KG1 (cell line): Measurements from ENCODE around the gene KCNK13.

Experiments used
- DNase-seq: peaks from one replicate; lab custom pipeline; 2025; lab: John Stamatoyannopoulos, UW

Gene KCNK13

DNA sequence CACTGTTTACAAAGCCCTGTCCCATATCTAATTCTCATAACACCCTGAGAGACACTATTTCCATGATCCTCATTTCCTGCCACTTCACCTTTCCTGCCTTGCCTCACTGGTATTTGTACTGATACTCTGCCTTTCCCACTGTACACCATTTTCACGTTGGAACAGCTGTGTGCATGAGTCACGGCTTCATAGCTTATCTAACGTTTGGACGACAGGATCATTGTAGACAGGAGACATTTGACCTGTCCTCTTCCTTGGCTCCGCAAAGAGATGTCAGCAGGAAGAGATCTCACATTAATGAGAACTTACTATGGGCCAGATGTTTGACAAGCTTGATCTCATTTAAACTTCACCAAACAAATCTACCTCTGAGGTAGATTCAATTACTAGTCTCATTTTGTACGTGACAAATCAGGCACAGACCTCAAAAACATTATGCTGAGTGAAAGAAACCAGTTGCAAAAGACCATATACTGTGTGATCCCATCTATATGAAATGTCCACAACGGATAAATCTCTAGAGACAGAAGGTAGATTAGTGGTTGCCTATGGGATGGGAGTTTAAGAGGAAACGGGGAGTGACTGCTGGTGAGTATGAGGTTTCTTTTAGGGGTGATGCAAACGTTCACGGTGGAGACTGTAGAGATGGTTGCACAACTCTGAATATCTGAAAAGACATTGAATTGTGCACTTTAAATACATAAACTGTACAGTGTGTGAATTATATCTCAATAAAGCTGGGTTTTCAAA is 71.2 kb downstream of the KCNK13 start:
- no peak for DNase-seq

DNA sequence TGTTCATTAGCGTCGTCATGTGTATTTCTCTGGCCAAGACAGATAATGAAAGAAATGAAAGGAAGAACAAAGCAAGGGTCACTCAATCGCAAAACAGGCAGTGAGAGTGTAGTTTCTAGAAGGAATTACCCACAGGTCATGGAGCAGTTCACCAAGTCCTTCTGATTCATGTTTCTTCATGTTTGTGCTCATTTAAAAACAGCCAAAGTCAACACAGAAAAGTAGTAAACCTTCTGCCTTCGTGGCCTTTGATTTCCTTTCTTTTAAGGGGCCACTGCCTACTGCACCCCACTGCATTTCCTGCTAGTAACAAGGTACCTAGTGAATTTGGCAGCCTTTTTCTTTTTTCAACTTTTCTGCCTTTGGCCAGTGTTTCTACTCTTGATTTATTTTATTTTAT is 75.1 kb downstream of the KCNK13 start:
- no peak for DNase-seq

DNA sequence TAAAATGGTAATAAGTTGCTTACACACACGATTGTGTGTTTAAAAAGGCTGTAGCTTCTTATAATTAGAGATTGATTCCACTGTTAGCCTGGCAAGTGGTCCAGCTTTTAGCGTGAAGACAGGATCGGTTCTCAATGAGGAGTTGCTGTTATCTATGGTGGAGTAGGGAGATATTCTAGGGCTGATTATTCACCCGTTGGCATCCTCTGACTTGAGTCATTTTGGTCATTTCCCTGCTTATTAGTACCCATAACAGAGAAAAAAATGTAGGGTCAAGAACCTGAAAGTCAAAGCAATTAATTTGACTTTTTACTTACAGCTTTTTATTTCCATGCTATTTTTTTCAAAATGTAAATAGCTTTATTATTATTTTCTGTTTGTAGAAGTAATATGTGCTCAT is 76.0 kb downstream of the KCNK13 start:
- no peak for DNase-seq

DNA sequence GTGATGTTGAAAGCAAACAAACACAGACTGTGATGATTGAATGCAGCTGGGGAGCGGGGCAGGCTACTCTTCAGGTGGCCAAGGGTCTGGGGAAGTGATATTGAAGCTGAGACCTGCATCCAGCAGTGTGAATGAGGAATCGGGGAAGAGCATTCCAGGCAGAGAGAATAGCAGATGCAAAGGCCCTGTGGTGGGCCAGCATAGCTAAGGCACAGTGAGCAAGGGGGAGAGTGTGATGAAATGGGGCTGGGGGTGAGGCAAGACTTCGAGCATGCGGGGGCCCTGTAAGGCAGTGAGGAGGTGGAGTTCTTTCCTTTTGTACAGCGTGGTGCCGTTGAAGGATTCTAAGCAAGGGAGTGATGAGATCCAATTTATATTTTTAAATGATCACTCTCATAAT is 77.4 kb downstream of the KCNK13 start:
- no peak for DNase-seq

DNA sequence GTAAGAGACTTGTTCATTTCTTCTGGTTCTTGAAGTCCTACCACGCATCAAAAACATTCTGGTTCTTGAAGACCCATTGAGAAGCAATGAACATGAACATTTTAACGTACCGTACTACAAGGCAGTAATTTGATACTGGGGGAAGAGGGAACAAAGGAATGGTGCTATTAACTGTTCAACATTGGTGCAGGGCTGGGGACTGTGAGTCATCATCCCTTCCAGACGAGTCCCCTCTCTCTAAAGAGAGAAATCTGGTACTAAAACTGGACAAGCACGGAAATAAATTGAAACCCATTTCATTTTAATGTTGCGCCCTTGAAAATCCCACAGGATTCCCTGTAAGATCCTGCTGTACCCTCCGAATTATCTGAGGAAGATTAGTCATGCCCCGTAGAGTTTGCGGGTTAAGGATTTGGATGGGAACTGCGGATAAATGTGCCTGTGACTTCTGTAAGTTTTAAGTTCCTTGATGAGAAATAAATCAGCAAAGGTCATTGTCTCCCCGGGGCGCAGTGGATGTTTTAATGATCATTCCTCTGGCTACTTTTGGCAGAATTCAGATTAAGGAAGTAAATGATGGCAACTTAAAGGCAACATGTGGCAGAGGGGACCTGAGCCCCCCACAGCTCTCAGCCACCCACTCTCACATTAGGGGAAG is 78.6 kb downstream of the KCNK13 start:
- DNase-seq, result no peak

DNA sequence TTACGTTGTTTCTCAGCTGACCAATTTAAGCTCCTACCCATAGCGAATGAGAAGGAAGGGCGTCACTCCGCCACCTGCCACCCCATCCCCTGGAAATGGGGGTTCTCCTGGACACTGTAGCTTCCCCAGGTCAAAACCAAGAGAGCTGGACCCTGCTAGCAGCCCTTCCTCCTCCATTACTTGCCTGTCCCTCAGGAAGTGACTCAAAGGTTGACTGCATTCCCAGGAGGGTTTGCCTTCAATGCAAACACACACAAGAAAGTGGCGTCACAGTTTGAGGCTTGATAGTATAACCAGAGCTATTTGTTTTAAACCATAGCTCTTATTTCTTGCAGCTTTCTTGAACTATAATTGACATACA is 79.1 kb downstream of the KCNK13 start:
- DNase-seq, result no peak

DNA sequence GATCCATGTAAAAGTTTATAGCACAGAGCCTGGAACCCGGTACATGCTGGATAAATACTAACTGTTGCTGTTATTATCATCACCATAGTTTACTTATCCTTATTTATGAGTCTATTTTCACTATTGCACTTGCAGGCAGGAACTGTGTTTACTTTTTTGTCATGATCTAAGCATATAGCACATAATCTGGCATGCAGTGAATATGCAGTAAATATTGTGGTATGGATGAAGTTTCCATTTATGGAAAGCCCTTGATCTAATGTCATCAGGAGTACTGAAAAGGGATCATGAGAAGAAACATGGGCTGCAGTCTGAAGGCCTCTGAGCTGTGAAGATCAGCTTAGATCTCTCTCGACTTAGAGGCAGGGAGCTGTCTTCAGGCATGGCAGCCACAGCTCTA is 91.6 kb downstream of the KCNK13 start:
- DNase-seq, result no peak

DNA sequence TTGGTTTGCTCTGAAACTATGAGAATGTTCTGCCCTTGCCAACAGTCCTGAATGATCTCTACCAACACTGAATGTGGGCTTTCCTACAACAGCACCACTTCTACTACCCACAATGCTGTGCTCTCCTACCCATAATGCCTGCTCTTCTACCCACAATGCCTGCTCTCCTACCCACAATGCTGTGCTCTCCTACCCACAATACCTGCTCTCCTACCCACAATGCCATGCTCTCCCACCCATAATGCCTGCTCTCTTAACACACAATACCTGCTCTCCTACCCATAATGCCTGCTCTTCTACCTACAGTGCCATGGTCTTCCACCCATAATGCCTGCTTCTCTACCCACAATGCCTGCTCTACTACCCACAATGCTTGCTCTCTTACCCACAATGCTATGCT is 92.3 kb downstream of the KCNK13 start:
- DNase-seq, result no peak

DNA sequence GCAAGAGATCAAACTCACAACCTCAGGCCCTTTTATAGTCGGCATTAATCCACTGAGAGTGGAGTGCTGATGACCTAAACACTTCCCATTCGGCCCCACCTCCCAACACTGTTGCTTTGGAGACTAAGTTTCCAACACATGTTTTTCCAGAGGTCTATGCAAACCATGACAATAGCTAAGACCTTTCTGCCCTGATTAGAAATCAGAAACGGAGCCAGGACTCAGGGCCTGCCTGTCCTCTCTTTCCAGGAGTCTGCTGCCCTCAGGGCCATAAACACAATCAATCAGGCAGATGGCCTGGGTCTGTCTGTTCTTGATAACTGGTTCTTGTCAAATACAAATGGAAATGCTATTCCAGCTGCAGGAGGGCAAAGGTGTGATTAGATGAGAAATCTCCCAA is 97.4 kb downstream of the KCNK13 start:
- DNase-seq, result no peak

DNA sequence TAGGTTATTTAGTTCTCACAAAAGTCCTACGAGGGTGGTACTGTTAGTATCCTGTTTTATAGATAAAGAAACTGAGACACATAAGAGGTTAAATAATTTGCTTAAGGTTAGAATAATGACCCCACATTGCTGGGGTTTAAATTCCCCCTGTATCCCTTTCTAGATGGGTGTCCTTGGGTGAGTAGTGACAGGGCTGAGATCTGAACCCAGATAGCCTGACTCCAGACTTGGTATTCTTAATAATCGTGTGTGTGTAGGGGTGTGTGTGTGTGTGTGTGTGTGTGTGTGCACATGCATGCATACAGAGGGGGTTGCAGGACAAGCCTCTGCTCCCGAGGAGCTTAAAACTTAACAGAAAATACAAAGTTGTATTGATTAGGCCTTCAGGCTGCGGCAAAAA is 97.9 kb downstream of the KCNK13 start:
- DNase-seq, result no peak

DNA sequence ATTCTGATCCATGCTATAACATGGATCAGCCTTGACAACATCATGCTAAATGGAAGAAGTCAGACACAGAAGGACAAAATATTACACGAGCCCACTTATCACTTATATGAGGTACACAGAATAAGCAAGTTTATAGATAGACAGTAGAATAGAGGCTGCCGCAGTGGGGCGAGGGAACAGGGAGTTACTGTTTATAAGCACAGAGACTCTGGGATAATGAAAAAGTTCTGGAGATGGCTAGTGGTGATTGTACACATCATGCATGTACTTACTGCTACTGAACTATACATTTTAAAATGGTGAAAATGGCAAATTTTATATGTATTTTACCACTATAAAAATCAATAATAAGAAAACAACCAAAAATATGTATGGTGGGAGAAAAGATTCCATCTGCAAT is 99.3 kb downstream of the KCNK13 start:
- DNase-seq, result no peak

DNA sequence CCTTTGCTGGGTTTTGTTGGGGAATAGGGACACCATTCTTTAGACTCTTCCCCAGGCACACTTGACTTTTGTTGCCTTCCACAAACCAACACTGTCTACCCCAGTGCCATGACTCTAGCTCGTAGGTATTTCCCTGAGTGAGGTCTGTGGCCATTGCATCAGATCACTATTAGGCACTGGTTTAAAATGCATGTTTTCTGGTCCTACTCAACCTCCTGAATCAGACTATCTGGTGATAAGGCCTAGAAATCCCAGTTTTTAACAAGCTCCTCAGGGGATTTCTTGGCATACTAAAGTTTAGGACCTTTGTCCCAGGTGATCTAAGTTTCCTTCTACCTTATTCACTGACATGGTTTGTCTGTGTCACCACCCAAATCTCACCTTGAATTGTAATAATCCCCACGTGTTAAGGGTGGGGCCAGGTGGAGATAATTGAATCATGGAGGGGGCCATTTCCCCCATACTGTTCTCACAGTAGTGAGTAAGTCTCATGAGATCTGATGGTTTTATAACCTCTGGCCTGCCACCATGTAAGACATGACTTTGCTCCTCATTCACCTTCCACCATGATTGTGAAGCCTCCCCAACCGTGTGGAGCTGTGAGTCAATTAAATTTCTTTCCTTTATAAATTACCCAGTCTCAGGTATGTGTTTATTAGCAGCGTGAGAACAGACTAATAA is 106.8 kb downstream of the KCNK13 start:
- no peak for DNase-seq

DNA sequence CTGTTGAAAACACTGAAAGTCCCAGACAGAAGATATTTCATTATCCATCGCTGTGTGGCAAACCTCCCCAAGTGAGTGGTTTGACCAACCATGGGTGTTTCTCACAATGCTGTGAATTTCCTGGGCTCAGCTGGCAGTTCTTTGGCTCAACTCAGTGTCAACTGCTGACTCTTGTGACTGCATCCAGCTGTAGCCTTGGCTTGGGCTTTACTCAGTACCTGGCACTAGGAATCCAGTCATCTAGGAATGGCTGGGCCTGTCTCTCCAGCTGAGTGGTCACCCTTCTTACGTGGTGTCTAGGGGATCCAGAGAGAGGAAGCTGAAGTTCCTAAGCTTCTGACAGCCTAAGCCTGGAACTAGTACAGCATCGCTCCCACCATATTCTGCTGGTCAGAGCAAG is 113.8 kb downstream of the KCNK13 start:
- no peak for DNase-seq

DNA sequence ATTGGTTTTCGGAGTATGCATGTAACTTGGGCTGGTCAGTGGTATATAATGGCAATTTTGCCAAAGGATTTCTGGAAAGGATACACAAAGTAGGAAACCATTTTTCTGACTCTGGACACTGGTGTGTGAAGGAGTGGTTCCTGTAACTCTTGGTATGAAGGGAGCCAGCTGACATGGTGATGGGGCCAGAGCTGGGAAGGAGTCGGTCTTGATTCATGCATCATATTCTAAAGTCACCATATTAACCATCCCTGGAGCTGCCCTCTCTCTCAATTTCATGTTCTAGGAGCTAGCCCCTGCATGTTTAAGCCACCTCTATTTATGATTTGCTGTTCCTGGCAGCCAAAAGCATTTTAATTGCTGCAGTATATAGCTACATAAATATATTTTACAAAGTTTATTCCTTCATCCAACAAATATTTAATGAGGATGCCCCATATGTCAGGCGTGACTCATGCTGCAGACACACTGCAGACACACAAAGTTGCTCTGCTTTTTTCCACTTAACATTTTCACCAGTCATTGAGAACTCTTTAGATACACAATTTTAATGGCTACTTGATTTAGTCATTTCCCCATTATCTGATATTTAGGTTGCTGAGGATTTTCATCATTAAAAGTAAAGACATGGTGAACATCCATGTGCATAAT is 115.9 kb downstream of the KCNK13 start:
- DNase-seq, result no peak

DNA sequence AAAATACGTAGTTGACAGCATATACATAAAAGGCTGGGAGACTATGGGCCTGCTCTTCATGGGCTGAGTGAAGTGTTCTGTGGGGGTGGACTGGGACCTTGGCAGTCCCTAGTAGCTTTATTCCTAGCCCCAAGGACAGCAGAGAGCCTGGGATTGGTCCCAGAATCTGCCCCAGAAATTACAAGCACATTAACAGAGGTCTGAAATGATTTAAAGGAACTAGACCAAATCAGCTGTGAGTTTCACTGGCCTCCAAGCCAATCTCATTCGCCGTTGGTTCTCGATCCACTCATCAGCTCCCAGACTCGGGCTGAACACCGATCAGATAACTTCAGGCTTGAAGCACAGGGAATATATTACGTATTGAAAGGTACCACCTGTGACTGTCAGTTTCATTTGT is 117.6 kb downstream of the KCNK13 start:
- DNase-seq, result no peak

DNA sequence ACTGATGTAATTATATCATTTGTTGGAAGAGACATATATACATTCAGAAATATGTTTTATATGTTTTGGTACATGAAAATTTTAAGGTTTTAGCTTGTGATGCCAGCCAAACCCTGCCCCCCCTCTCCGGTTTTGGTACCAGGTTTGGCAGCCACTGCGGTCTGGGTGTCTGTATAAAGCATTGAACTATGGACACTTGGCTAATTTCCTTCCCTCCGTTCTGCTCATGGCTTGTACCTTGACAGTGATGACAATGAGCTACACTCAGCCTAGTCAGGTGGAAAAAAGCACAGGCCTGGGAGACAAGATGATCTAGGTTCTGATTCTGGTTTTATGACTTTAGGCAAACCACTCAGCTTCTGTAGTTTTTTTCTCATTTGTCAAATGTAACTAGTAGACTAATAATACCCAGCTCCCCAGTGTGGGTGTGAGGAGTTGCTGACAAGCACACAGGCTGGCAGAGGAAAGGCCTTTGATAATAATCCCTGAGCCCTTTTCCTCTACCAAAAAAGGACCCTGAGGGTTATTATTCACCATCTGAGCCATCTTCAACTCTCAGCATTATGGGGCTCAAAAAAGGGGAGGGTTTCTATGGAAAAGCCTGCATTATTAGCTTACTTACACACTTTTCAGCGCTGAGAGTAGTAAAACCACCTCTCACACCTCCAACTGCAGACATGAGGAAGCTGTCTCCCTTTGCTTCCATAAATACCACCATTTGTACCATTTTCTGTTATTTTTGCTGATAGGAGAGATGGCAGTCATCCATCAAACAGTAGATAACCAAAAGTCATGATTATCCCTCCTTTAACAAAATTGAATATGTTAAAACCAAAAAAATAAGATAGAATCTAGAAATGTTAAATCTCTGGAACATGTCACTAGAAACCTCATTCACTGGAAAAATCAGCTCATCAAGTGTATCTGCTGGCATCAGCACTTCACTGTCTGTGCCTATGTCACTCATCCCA is 118.3 kb downstream of the KCNK13 start:
- DNase-seq, result no peak

DNA sequence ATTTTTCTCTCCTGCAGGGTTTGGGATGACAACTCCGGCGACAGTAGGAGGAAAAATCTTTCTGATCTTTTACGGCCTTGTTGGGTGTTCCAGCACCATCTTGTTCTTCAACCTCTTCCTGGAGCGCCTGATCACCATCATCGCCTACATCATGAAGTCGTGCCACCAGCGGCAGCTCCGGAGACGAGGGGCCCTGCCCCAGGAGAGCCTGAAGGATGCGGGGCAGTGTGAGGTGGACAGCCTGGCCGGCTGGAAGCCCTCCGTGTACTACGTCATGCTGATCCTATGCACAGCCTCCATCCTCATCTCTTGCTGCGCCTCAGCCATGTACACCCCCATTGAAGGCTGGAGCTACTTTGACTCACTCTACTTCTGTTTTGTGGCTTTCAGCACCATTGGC is 122.3 kb downstream of the KCNK13 start:
- DNase-seq, result no peak

DNA sequence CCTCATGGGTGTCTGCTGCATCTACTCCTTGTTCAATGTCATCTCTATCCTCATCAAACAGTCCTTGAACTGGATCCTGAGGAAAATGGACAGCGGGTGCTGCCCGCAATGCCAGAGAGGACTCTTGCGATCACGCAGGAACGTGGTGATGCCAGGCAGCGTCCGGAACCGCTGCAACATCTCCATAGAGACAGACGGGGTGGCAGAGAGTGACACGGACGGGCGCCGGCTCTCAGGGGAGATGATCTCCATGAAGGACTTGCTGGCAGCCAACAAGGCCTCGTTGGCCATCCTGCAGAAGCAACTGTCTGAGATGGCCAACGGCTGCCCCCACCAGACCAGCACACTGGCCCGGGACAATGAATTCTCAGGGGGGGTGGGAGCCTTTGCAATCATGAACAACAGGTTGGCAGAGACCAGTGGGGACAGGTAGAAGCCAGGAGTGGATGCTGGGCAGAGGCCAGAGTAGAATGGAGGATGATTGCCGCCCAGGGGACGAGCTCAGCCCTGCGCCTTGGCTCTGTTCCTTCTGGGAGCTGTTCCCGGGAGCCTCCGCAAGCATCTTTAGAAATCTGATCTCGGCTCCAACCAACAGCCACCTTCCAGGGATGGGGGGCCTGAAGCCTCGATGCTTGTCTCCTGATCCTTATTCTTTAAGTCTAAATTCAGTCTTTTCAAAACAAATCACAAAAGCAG is 122.9 kb downstream of the KCNK13 start:
- no peak for DNase-seq

DNA sequence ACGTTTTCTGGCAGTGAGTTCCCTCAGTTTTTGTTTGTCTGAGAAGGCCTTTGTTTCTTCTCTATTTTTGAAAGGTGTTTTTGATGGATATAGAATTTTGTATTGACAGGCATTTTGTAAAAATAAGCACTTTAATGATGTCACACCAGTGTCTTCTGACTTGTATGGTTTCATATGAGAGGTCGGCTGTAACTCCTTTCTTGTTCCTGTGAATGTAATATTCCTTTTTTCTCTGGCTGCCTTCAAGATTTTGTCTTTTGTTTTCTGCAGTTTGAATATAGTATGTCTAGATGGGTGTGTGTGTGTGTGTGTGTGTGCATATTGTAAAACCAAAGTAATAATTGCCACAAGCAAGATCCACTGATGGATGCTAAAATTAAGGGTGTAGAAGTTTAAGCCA is 126.8 kb downstream of the KCNK13 start:
- no peak for DNase-seq

DNA sequence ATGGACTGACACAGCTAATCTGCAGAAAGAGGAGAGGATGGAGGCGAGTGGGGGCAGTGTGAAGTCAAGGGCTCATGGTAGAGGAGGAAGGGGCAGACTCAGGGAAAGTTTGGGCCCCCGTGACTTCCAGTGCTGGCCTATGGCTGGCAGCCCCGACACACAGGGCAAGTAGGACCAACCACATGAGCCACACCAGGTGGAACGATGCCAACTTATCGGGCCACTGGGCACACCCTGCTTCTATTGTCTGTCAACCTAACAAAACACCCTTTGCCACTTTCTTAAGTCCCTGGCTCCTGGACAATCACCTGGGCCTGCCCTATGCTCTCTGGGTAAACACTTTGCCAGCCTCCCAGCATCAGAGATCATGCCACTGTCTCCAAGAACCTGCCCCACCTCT is 129.4 kb downstream of the KCNK13 start:
- no peak for DNase-seq

DNA sequence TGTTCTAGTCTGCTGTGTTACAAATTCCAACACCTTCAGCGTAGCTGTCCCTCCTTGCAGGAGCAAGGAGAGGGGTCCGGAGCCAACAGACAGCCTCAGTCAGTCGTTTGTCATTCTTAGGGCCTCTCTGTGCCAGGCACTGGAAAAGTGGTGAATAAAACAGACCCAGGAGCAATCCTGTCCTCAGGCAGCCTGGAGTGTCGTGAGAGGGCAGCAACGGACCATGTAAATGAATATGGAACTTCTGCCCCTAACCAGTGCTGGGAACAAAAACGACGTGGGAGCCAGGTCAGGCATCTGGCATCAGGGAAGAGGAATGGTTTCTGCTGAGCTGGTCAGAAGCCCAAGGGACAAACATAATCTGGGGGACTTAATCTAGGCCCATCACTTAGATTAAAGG is 129.8 kb downstream of the KCNK13 start:
- DNase-seq, result no peak
